ENCODE results near the gene TMA16. TPM values are rescaled to one million over a fixed set of nuclear protein-coding genes. Genes with fewer than 3 reads are reported as not detected.
A peak's percentile ranks its signal among the peaks of the same experiment; 100 is the strongest.

Gene TMA16
- total RNA-seq, 1 donor from 2014 or later = 54.1 TPM

DNA sequence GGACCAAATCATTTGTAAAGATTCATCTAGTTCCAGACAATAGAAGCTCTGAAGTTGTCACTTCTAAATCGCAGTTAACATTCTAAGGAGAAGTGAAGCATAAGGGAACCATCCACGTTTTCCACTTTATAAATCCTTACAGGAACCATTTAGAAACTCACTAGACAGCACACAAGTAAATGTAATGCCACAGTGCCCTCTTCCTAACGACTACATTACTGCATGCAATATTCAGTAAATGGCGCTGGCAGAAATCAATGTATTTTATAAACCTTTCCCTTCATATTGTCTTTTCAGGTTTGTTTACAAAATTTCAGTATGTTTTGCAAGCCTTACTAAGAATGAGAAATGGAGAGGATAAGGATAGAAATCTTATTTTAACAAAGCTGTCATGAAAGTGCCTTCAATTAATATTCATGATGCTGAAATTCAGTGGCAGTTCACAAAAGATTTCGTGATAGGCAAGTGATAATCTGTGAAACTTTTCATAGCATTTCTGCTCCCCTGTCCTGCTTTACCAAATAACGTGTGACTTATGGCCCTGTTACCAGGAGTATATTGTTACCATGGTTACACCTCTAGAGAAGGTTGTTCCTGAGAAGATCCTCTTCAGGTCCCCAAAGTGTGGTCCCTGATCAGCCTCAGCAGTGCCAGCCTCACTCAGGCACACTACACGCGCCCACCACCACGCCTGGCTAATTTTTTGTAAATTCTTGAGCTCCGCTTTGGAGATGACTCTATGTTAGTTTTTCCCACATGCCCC, 54.2 kb downstream of the TMA16 start:
- H3K9me3 Mint-ChIP-seq = no peaks in the 10 kb centered on the region
- intact Hi-C loops (cut with micrococcal nuclease) = loop anchor here (1.0 to 2.0 kb wide), 2 partner anchors 63 to 216 kb away; partner anchors contain the start of gene NPY1R
- ChIA-PET CTCF (interaction anchor here (0.8 to 15.3 kb wide), 19 partner anchors 9 to 1185 kb away, joined by 3 to 767 read pairs (median 4); partner anchors contain the start of gene TMA16), POLR2A (interaction anchor here (0.7 to 2.8 kb wide), 8 partner anchors 9 to 1050 kb away, joined by 3 to 51 read pairs (median 5); partner anchors contain the start of gene TMA16)
- H3K27ac Mint-ChIP-seq = peak overlapping the region; percentile 84
- ATAC-seq (ENCODE audit: low read depth) (peak; percentile 32), DNase-seq (no peak)
- H3K27me3 Mint-ChIP-seq = no peaks in the 10 kb centered on the region
- peaks cover 54% of the 10 kb centered on the region for H3K4me1 Mint-ChIP-seq
- no peak overlapping the region for H3K4me3 Mint-ChIP-seq
- TF ChIP-seq CTCF (IDR thresholded peaks at IDR 0.05) = no peak
- H3K36me3 Mint-ChIP-seq (ENCODE audit: low read depth) = peaks cover 56% of the 10 kb centered on the region

DNA sequence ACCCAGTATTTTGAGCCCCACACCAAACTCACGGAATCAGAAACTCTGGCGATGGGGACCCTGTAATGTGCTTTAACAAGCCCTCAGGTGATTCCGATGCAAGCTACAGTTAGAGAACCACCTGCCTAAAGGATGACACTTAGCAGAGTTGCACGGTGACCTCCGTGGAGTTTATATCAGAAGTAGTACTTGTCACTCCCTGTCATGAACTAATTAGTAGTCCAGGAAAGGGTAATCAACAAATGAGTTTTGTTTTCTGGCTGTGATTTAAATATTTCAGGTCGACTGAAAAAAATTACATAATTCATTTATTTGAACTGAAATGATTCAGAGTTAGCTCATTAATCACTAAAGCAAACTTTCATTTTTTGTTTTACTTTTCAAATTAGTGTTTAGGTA, 56.4 kb downstream of the TMA16 start:
- ChIA-PET CTCF (interaction anchor here (0.6 to 15.3 kb wide), 22 partner anchors 8 to 1180 kb away, joined by 3 to 767 read pairs (median 7); partner anchors contain the start of gene TMA16), POLR2A (interaction anchor here (0.7 to 2.8 kb wide), 18 partner anchors 12 to 592 kb away, joined by 3 to 51 read pairs (median 4); partner anchors contain the start of gene TMA16)
- Mint-ChIP-seq H3K9me3 (no peaks in the 10 kb centered on the region), H3K36me3 (ENCODE audit: low read depth) (peaks cover 69% of the 10 kb centered on the region), H3K4me1 (peaks cover 68% of the 10 kb centered on the region), H3K4me3 (peak overlapping the region; percentile 80), H3K27ac (peak overlapping the region; percentile 84), H3K27me3 (no peaks in the 10 kb centered on the region)
- no peak for ATAC-seq (ENCODE audit: low read depth)
- no peak for DNase-seq
- no peak for TF ChIP-seq CTCF (IDR thresholded peaks at IDR 0.05)
- intact Hi-C loops (cut with micrococcal nuclease) = loop anchor here (1.0 to 10.0 kb wide), 6 partner anchors 130 to 1197 kb away; no protein-coding TSS in a partner anchor

DNA sequence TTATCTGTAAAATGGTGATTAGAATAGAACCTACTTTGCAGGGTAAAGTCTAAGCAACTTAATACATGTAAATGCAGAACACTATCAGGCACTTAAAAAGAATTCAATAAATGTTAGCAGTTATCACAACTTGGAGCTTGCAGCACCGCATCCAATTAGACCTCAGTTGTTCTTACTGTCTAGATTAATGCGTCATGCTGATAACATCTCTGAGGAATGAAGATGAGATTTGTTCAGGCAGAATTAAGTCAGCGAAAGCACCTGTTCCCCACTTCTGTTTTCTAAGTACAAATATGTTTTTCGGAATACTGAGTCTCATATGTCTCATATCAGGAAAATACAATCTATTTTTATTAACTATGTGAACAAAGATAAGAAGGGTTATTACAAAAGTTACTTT, 58.7 kb downstream of the TMA16 start:
- ChIA-PET CTCF (interaction anchor here (0.7 to 15.3 kb wide), 9 partner anchors 10 to 1178 kb away, joined by 3 to 767 read pairs (median 4); no protein-coding TSS in a partner anchor), POLR2A (interaction anchor here (0.6 to 1.0 kb wide), 5 partner anchors 45 to 74 kb away, joined by 3 to 8 read pairs (median 4); partner anchors contain the start of gene TMA16)
- intact Hi-C loops (cut with micrococcal nuclease) = loop anchor here (10.0 kb wide), 1 partner anchor 372 kb away; no protein-coding TSS in a partner anchor
- H3K27ac Mint-ChIP-seq = peak overlapping the region; percentile 54
- peaks cover 64% of the 10 kb centered on the region for H3K36me3 Mint-ChIP-seq (ENCODE audit: low read depth)
- H3K9me3 Mint-ChIP-seq = no peaks in the 10 kb centered on the region
- ATAC-seq (ENCODE audit: low read depth) = no peak
- H3K4me1 Mint-ChIP-seq = peaks cover 85% of the 10 kb centered on the region
- H3K4me3 Mint-ChIP-seq = no peak overlapping the region
- no peak for DNase-seq
- TF ChIP-seq CTCF (IDR thresholded peaks at IDR 0.05) = no peak
- no peaks in the 10 kb centered on the region for H3K27me3 Mint-ChIP-seq

DNA sequence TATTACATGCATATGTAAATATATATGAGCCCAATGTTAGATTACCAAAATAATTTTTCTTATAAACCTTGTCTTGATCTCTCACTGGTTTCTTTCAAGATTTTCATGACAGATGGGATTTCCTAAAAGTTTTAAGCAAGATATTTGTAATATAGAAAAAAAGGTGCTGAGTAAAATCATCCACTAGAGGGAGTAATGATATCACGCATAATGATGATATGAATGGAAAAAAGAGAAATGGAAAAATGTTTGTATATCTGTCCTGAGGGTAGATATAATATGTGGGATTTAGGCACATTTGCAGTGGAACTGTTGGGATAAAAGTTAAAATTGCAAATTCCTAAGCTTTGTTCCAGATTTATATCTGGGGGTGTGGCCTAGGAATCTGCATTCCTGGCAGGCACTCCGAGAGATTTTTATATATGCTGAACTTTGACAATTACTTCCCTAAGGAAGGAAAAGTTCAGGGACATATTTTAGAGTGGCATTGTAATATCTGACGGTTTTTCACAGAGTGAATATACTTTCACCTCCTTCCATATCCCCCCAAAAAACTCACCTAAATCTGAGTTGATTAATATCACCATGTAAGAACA, 60.5 kb downstream of the TMA16 start:
- peaks cover 85% of the 10 kb centered on the region for H3K4me1 Mint-ChIP-seq
- POLR2A ChIA-PET = interaction anchor here (1.1 to 6.1 kb wide), 6 partner anchors 34 to 124 kb away, joined by 3 to 48 read pairs (median 36); no protein-coding TSS in a partner anchor
- peaks cover 3% of the 10 kb centered on the region for H3K9me3 Mint-ChIP-seq

More for the DNA sequence above, 60.5 kb downstream of the TMA16 start:
- intact Hi-C loops (cut with micrococcal nuclease) = loop anchor here (1.0 to 10.0 kb wide), 5 partner anchors 33 to 370 kb away; no protein-coding TSS in a partner anchor
- peak; percentile 61 for TF ChIP-seq CTCF (IDR thresholded peaks at IDR 0.05)
- ATAC-seq (ENCODE audit: low read depth) (no peak), DNase-seq (no peak)
- CTCF ChIA-PET = interaction anchor here (0.7 to 15.3 kb wide), 21 partner anchors 9 to 1176 kb away, joined by 3 to 767 read pairs (median 8); partner anchors contain the start of gene TMA16
- H3K36me3 Mint-ChIP-seq (ENCODE audit: low read depth) = peaks cover 71% of the 10 kb centered on the region
- H3K27me3 Mint-ChIP-seq = no peaks in the 10 kb centered on the region
- H3K27ac Mint-ChIP-seq = peak overlapping the region; percentile 84
- H3K4me3 Mint-ChIP-seq = no peak overlapping the region

All from activated B cell treated with CpG ODN at 0.5 μM for 24 hours (primary cell).